Esophagus squamous epithelium (tissue), 5 donors: ENCODE data around the gene CELF2. TPM values are rescaled to one million over a fixed set of nuclear protein-coding genes. Genes with fewer than 3 reads are reported as not detected.

ENCODE experiments used
- DNase-seq: peaks from one replicate; lab custom pipeline; 2025; lab: John Stamatoyannopoulos, UW
- H3K27ac ChIP-seq, 4 donors: fragments of 200-600 bp; sonication (generic); one replicate each; pipeline ENCODE4 v1.5.1; 2016 to 2019; ENCODE audit warnings: mild to moderate bottlenecking in 1 of 4
- H3K27me3 ChIP-seq, 4 donors: fragments of 200-600 bp; sonication (generic); 1 replicate in 3 of 4; 2 replicates in 1 of 4; pipeline versions ENCODE4 v1.5.1 to v1.6.0; 2017 to 2021; ENCODE audit warnings: antibody characterized with exemption in 1 of 4
- H3K36me3 ChIP-seq, 3 donors: fragments of 200-600 bp; sonication (generic); one replicate each; pipeline ENCODE4 v1.5.1; 2016 to 2019
- H3K4me1 ChIP-seq, 3 donors: fragments of 200-600 bp; sonication (generic); one replicate each; pipeline ENCODE4 v1.5.1; 2017 to 2019
- H3K4me3 ChIP-seq, 4 donors: fragments of 200-600 bp; sonication (generic); 1 replicate in 3 of 4; 2 replicates in 1 of 4; pipeline ENCODE4 v1.5.1; 2016 to 2019; ENCODE audit warnings: mild to moderate bottlenecking in 2 of 4, moderate library complexity in 1 of 4
- H3K9me3 ChIP-seq, 3 donors: fragments of 200-600 bp; sonication (generic); one replicate each; pipeline ENCODE4 v1.5.1; 2016 to 2019
- POLR2A ChIP-seq, 4 donors: fragments of 450-650 bp; IDR thresholded peaks; one replicate each; pipeline ENCODE4 v1.6.1; 2017; ENCODE audit warnings: antibody characterized with exemption in 4 of 4, mild to moderate bottlenecking in 4 of 4, moderate library complexity in 3 of 4
- WGBS, 2 donors: methylation state at CpG; one replicate each; pipeline ENCODE4 v1.1.5; 2018; 5-methylcytosine and 5-hydroxymethylcytosine counted together
- intact Hi-C: fragments of 100-400 bp; cut with DNase I; formaldehyde crosslinking; loops from one replicate; pipeline ENCODE4 v1.15.0; 2022
- total RNA-seq, 4 donors: library from RNA; depleted of rRNA; stranded (reverse); fragments of >200 nt; gene quantifications; one replicate each; pipeline ENCODE4 v1.1.0, GENCODE V29; 2016
- TF ChIP-seq, protein P1 (sequence below), 6 experiments: fragments of 450-650 bp in 4 of 6; fragments of 200-600 bp in 2 of 6; sonication (generic) in 2 of 6; IDR thresholded peaks; one replicate each; pipeline ENCODE4 v1.5.1; 2016 to 2019; ENCODE audit warnings: antibody characterized with exemption in 6 of 6, mild to moderate bottlenecking in 4 of 6, moderate library complexity in 4 of 6
- donor health status: DM: yes; HTN: yes; CAD: no.

Gene CELF2
- total RNA-seq, 4 donors from 2014 or later = 4.2 to 62.4 (median 13.5) TPM

DNA sequence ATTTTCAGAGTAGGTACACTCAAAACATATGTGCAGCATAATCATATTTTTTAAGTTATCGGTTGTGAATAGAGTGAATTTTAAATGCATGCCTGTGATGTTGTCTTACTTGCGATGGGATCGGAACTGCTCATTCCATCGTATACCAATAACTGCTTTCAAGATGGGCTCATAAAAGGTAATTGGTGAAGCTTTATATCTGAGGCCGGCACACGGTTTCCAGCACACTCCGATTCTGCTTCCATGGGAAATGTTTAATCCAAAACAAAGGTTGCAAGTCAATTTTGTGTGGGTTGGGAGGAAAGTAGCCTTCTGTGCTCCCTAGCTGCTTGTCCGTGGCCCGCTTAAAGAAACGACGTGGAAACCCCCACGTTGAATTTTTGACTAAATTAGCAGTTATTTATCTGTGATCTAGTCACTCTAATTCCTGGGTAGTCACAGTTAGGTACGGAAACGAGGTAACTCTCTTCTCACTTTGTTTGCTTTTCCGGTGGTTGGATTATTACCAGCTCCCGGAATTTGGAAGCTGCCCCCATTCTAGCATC lies 10.1 kb upstream of the CELF2 start:
- Histone ChIP-seq H3K36me3 (no peaks in the 10 kb centered on the region), H3K27me3 (peaks cover 0 to 24% (median 0%) of the 10 kb centered on the region in 4 donors), H3K27ac (no peak overlapping the region), H3K4me3 (no peak overlapping the region), H3K9me3 (no peaks in the 10 kb centered on the region), H3K4me1 (peaks cover 0 to 13% (median 0%) of the 10 kb centered on the region in 3 donors)
- DNase-seq = no peak
- no peak for TF ChIP-seq POLR2A (IDR thresholded peaks at IDR 0.05)
- TF ChIP-seq, protein P1, sequence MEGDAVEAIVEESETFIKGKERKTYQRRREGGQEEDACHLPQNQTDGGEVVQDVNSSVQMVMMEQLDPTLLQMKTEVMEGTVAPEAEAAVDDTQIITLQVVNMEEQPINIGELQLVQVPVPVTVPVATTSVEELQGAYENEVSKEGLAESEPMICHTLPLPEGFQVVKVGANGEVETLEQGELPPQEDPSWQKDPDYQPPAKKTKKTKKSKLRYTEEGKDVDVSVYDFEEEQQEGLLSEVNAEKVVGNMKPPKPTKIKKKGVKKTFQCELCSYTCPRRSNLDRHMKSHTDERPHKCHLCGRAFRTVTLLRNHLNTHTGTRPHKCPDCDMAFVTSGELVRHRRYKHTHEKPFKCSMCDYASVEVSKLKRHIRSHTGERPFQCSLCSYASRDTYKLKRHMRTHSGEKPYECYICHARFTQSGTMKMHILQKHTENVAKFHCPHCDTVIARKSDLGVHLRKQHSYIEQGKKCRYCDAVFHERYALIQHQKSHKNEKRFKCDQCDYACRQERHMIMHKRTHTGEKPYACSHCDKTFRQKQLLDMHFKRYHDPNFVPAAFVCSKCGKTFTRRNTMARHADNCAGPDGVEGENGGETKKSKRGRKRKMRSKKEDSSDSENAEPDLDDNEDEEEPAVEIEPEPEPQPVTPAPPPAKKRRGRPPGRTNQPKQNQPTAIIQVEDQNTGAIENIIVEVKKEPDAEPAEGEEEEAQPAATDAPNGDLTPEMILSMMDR (IDR thresholded peaks at IDR 0.05) = no peak
- intact Hi-C loops = no loop called here
- WGBS, 2 donors = 90 to 93% methylated on average over 16 of the region's 16 CpGs

DNA sequence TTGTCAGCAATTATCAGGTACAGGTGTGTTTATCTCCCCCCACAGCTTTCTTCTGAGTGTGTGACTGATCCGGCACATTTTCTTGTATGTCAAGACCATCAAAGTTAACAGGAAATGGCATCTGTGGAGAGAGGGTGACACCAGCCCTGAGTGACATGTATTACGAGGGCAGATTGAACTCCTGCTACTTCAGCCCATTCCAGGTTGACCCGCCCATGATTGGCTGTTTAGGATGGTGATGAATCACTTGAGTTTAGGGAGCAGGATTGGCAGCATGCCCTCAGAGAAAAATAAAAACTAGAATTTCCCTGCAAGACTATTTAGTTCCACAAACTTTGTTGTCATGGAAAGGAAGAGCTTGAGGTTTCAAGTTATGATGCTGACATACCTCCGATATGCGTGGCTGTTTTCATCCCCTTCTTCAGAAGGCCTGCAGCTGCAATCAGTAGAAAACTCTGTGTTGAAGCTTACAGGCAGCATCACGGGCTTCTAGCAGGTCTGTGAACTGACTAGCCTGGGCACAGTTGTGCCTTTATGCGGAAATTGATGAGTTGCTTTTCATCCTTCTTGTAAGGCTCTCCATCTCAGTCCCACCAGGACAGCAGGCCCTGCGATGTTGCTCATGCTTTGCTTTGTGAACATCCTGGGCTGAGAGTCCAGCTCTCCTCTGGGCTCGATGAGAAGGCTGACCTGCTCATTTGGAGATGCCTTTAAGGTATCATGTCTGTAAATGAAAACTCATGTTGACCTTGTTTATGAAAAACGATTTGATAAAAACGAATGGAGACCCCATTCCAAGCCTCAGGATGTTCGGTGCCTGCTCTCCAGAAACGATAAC lies 8.0 kb upstream of the CELF2 start:
- 76 to 84% methylated on average over 12 to 13 of the region's 13 CpGs for WGBS, 2 donors
- Histone ChIP-seq H3K9me3 (no peaks in the 10 kb centered on the region), H3K4me3 (no peak overlapping the region), H3K4me1 (peaks cover 0 to 22% (median 0%) of the 10 kb centered on the region in 3 donors), H3K36me3 (no peaks in the 10 kb centered on the region), H3K27me3 (peaks cover 0 to 32% (median 0%) of the 10 kb centered on the region in 4 donors), H3K27ac (no peak overlapping the region)
- intact Hi-C loops = no loop called here
- TF ChIP-seq POLR2A (IDR thresholded peaks at IDR 0.05) = no peak
- TF ChIP-seq, protein P1 (IDR thresholded peaks at IDR 0.05) = no peak
- no peak for DNase-seq

DNA sequence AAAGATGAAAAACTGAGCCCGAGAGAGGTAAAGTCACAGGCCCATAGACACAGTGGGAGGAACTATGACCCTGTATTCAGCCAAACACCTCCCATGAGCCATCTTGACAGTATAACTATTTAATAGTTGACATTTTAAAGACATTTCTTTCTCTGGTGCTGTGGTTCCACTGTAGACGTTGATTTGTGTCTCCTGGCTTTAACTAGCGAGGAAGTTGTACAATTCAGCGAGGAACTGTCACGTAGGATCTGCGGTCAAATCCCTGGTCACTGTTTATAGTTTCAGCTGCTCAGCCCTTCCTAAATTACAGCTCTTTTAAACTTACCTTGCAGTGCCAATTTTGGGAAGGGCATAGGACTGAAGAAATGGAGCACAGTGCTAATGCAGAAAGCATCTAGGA lies 7.1 kb upstream of the CELF2 start:
- WGBS, 2 donors = 88 to 93% methylated on average over 6 of the region's 6 CpGs

DNA sequence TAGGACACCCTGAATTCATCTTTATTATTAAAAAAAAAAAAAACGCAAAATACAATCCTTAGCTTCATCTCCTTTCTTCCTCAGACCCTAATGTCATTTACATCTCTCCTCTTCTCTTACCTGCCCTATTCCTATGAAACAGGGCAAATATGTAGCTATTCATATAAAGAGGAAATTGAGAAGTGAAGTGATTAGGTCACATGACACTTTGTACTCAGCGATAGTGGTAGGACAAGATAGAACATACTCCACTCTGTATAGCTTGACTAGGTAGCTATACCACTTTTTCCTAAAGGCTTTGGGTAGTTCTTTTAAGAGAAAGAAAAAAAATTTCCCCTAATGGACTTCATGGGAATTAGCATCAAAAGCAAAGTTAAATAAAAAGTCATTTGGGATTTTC lies 6.2 kb upstream of the CELF2 start:
- no peak overlapping the region for H3K27ac ChIP-seq
- no peak overlapping the region for H3K4me3 ChIP-seq

More for the DNA sequence above, 7.1 kb upstream of the CELF2 start:
- Histone ChIP-seq H3K27ac (no peak overlapping the region), H3K9me3 (no peaks in the 10 kb centered on the region), H3K4me3 (no peak overlapping the region), H3K36me3 (no peaks in the 10 kb centered on the region), H3K4me1 (peaks cover 0 to 21% (median 0%) of the 10 kb centered on the region in 3 donors), H3K27me3 (peaks cover 0 to 29% (median 0%) of the 10 kb centered on the region in 4 donors)
- TF ChIP-seq, protein P1 (IDR thresholded peaks at IDR 0.05) = no peak
- no peak for TF ChIP-seq POLR2A (IDR thresholded peaks at IDR 0.05)
- intact Hi-C loops = no loop called here
- no peak for DNase-seq

More for the DNA sequence above, 6.2 kb upstream of the CELF2 start:
- TF ChIP-seq POLR2A (IDR thresholded peaks at IDR 0.05) = no peak
- TF ChIP-seq, protein P1 (IDR thresholded peaks at IDR 0.05) = no peak
- H3K27me3 ChIP-seq = peaks cover 0 to 23% (median 0%) of the 10 kb centered on the region in 4 donors
- WGBS, 2 donors = 67 to 78% methylated on average over 2 of the region's 2 CpGs
- H3K36me3 ChIP-seq = no peaks in the 10 kb centered on the region
- peaks cover 0 to 23% (median 0%) of the 10 kb centered on the region in 3 donors for H3K4me1 ChIP-seq
- intact Hi-C loops = no loop called here
- H3K9me3 ChIP-seq = no peaks in the 10 kb centered on the region
- DNase-seq = no peak
